ENCODE measurements around the gene MGMT.

MGMT gene

DNA sequence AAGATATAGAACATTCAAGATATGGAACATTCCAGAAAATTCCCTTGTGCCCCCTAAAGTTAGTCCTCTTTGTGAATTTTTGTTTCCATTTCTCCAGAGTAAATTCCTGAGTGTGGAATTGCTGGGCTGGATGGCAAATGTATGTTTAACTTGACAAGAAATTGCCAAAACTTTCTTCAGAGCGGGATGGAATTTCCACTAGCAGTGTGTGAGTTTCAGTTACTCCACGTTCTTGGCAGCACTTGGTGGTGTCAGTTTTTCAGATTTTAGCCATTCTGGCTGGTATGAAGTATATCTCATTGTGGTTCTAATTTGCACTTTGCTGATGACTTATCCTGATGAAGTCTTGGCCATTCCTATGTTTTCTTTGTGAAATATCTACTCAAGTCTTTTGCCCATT is 71.2 kb downstream of the MGMT start:
- in situ Hi-C loops (cut with MboI; ENCODE audit: low sequenced_read_pairs) = no loop called here

GRCh38 chr10:129541200-129541599 is 74.2 kb downstream of the MGMT start:
- in situ Hi-C loops (cut with MboI; ENCODE audit: low sequenced_read_pairs) = no loop called here

DNA sequence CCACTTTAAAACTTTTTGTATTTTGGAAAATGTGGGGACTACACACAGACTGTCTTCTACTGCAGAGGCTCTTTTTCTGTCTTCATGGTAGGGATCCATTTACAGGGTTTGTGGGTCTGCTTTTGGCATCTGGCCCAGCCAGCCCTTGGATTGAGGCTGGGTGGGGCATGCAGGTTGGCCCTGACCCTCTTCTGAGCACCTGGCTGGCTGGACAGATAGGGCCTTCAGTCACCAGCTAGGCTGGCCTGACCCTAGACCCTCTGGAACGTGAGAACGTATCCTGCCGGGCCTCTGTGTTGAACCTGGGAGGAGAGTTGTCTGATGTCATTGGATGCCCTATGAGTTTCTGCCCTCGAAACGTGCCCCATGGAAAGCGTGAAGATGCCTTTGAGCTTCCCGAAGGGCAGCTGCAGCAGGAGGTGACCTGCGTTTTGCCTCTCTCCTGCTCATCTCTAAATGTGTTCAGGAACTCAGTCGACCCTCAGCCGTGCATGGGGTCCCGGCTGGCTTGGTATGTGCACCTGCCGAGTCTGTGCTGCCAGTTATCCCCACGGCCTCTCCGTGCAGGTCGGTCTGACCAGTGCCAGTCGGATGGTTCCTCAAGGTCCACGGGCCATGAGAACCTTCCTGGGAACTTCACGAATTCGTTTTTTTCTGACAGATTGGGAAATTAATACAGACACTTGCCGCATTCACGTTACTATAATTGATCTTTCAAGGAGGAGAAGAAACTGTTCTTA is 74.9 kb downstream of the MGMT start:
- in situ Hi-C loops (cut with MboI; ENCODE audit: low sequenced_read_pairs) = no loop called here

GRCh38 chr10:129542589-129542988 is 75.5 kb downstream of the MGMT start:
- in situ Hi-C loops (cut with MboI; ENCODE audit: low sequenced_read_pairs) = no loop called here

- in situ Hi-C loops (cut with MboI; ENCODE audit: low sequenced_read_pairs) = no loop called here
Observed at GRCh38 chr10:129544205-129545202, 77.5 kb downstream of the MGMT start.

- in situ Hi-C loops (cut with MboI; ENCODE audit: low sequenced_read_pairs) = no loop called here
Observed at GRCh38 chr10:129545261-129545660, 78.2 kb downstream of the MGMT start.

GRCh38 chr10:129546106-129546505 is 79.1 kb downstream of the MGMT start:
- in situ Hi-C loops (cut with MboI; ENCODE audit: low sequenced_read_pairs) = no loop called here

GRCh38 chr10:129547608-129548007 is 80.6 kb downstream of the MGMT start:
- in situ Hi-C loops (cut with MboI; ENCODE audit: low sequenced_read_pairs) = no loop called here

- in situ Hi-C loops (cut with MboI; ENCODE audit: low sequenced_read_pairs) = no loop called here
Observed at GRCh38 chr10:129548600-129548999, 81.6 kb downstream of the MGMT start.

GRCh38 chr10:129550076-129550475 is 83.0 kb downstream of the MGMT start:
- in situ Hi-C loops (cut with MboI; ENCODE audit: low sequenced_read_pairs) = no loop called here

DNA sequence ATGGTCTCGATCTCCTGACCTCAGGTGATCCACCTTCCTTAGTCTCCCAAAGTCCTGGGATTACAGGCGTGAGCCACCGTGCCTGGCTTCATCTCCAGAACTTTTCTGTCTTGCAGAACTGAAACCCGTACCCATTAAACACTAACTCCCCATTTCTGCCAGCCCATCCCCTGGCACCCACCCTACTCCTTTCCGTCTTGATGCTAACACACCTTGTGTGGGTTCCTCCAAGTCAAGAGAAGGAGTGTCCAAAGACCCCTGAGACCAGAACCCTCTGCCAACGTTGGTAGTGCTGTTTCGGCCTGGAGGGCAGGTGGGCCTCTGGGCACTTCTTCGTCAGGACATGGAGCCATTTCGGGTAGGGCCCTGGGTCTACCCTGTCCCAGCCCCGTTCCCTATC is 83.6 kb downstream of the MGMT start:
- in situ Hi-C loops (cut with MboI; ENCODE audit: low sequenced_read_pairs) = no loop called here

- in situ Hi-C loops (cut with MboI; ENCODE audit: low sequenced_read_pairs) = no loop called here
Observed at GRCh38 chr10:129552119-129552518, 85.1 kb downstream of the MGMT start.

DNA sequence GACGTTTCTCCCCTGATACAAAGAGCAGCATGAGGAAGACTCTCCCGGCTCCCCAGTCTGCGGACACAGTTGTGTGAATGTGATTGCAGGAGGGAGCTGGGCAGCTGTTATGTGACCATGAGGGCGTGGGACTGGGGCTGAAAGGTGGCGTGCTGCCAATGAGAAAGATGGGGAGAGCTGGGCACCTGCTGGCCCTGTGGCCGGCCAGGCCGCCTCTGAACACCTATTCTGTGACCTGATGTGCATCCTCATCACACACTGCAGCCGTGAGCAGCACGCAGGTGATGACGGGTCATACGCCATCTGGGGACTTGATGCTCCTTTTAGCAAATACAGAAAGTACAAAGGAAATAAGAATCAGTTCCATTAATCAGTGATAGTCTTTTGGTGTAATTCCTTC is 86.9 kb downstream of the MGMT start:
- in situ Hi-C loops (cut with MboI; ENCODE audit: low sequenced_read_pairs) = no loop called here

GRCh38 chr10:129556316-129556715 is 89.3 kb downstream of the MGMT start:
- in situ Hi-C loops (cut with MboI; ENCODE audit: low sequenced_read_pairs) = no loop called here

GRCh38 chr10:129560361-129560760 is 93.3 kb downstream of the MGMT start:
- in situ Hi-C loops (cut with MboI; ENCODE audit: low sequenced_read_pairs) = no loop called here

- in situ Hi-C loops (cut with MboI; ENCODE audit: low sequenced_read_pairs) = no loop called here
Observed at GRCh38 chr10:129562487-129562886, 95.4 kb downstream of the MGMT start.

DNA sequence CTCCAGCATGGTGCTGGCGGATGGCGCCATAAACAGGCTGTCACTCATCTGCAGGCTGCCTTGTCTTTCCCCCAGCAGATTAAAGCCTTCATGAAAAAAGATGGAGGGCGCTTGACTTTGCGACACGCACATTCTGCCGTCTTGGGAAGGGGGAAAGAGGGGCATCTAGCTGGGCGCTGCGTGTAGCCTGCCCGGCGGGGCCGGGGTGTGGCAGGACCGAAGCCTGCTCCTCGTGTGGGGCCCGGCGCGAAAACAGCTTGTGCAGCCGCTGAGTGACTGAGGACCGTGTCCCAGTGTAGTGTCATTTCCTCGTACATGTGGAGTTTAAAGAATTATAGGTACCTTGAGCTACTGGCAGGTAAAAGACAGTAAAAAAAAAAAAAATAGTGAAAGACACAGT is 97.9 kb downstream of the MGMT start:
- in situ Hi-C loops (cut with MboI; ENCODE audit: low sequenced_read_pairs) = no loop called here

DNA sequence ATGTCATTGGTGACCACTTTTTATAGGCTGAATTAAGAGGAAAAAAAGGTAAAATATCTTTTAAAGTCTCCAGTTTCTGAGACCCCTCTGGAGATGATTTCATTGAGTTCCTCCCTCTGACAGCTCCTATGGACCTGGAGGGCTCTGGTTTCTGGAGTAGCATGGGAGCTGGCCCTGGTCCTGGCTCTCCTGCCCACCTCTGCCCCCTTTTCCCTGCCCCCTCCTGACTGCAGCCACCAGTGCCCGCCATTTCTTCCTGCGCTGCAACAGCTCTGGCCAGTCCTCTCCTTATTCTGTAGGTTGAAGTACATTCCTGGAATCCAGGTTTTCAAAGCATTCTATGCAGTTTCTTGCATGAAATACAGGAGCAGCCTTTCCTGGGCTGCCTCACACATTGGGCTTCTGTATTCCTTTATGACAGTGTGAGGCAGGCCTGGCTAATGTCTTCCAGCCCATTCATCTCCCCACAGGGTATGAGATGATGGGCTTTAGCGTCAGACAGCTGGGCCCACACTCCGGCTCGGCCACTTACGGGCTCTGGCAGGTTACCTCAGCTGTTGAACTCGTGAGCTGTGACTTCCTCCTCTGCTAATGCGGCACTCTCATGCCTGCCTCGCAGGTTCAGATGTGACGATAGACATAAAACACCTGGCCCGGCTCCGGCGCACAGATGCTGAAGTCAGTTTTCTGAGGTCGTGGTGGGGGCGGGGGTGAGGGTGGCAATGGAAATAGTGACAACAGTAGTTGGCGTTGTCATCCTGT is 101.7 kb downstream of the MGMT start:
- in situ Hi-C loops (cut with MboI; ENCODE audit: low sequenced_read_pairs) = no loop called here

DNA sequence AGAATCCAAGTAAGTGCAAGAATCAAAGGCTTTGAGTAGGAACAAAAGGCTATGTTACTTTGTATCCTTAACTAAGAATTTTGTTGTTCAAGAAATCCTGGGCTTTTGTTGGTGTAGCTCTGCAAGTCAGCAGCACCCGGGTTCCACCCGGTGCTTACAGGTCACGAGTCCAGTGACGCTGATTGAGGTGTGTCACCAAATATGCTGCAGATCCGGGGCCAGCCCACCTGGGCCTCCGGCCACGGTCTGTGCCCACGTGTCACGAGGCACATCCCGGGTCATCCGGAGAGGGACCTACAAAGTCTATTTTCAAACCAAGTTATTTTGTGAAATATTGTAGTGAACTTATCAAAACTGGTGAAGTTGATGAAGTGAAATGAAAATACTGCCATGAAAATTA is 103.1 kb downstream of the MGMT start:
- in situ Hi-C loops (cut with MboI; ENCODE audit: low sequenced_read_pairs) = no loop called here

- in situ Hi-C loops (cut with MboI; ENCODE audit: low sequenced_read_pairs) = no loop called here
Observed at GRCh38 chr10:129579228-129579627, 112.2 kb downstream of the MGMT start.

- in situ Hi-C loops (cut with MboI; ENCODE audit: low sequenced_read_pairs) = no loop called here
Observed at GRCh38 chr10:129580010-129580409, 113.0 kb downstream of the MGMT start.
